ENCODE data around the gene TMEM87A.

- TF ChIP-seq, protein P1, sequence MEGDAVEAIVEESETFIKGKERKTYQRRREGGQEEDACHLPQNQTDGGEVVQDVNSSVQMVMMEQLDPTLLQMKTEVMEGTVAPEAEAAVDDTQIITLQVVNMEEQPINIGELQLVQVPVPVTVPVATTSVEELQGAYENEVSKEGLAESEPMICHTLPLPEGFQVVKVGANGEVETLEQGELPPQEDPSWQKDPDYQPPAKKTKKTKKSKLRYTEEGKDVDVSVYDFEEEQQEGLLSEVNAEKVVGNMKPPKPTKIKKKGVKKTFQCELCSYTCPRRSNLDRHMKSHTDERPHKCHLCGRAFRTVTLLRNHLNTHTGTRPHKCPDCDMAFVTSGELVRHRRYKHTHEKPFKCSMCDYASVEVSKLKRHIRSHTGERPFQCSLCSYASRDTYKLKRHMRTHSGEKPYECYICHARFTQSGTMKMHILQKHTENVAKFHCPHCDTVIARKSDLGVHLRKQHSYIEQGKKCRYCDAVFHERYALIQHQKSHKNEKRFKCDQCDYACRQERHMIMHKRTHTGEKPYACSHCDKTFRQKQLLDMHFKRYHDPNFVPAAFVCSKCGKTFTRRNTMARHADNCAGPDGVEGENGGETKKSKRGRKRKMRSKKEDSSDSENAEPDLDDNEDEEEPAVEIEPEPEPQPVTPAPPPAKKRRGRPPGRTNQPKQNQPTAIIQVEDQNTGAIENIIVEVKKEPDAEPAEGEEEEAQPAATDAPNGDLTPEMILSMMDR (IDR thresholded peaks at IDR 0.05; ENCODE audit: borderline replicate concordance, extremely low read depth, low read length, poor library complexity, severe bottlenecking): no peak
- no peak for TF ChIP-seq EZH2 (IDR thresholded peaks at IDR 0.05; ENCODE audit: borderline replicate concordance, low read depth, low read length, severe bottlenecking)
These were observed 62.5 kb downstream of the TMEM87A start for GRCh38 chr15:42210696-42211095.

Measured in DND-41 (cell line).